Astrocyte of the spinal cord (primary cell): ENCODE results near the gene DESI2.

Experiments
- DNase-seq: peaks from one replicate; pipeline ENCODE4 v3.0.0; 2011; ENCODE audit warnings: low read depth, low spot score
- H3K4me3 ChIP-seq: 2 replicates; pipeline ENCODE4 v1.5.1; 2011; ENCODE audit warnings: low read depth, mild to moderate bottlenecking, low read length, moderate library complexity
- CTCF ChIP-seq: IDR thresholded peaks from 2 replicates; pipeline ENCODE4 v1.5.1; 2012; ENCODE audit warnings: low read depth, mild to moderate bottlenecking, low read length, inconsistent platforms
- in situ Hi-C: cut with HindIII; loops from 2 replicates; pipeline ENCODE4 v1.10.0; 2017; ENCODE audit warnings: low sequenced_read_pairs

The DESI2 gene

DNA sequence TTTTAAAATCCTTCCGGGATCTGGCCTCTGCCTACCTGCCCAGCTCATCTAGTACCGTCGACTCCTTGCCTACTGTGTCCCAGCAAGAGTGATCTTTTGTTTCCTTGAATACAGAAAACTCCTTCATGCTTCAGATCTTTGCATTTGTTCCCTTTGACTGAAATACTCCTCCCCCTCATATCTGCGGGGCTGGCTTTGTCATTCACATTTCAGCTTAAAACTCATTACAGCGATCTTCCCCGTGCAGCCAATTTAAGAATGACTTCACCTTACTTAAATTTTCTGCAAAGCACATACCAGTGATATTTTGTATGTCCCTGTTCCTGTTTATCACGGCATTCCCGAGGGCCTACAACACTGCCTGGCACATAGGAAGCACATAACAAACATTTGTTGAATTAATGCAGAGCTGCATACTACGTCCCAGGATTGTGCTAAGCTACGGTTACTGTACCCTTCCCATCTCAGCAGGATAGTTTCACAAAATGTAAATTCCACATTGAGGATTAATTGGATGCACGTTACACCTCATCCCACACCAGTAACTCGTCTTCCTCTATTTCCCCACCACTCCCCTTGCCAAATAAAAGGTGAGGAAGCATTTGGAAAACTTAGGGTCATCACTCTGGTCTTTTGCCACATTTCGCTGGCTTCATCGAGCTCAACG lies 837 bp upstream of the DESI2 start:
- in situ Hi-C loops: no loop called here
- no peak for DNase-seq
- H3K4me3 ChIP-seq: peak overlapping the region; percentile 65
- TF ChIP-seq CTCF: no peak

GRCh38 chr1:244653439-244654107 lies 647 bp downstream of the DESI2 start:
- in situ Hi-C loops: no loop called here
- peak; percentile 20 for DNase-seq
- no peak for TF ChIP-seq CTCF
- H3K4me3 ChIP-seq: peak overlapping the region; percentile 95

DNA sequence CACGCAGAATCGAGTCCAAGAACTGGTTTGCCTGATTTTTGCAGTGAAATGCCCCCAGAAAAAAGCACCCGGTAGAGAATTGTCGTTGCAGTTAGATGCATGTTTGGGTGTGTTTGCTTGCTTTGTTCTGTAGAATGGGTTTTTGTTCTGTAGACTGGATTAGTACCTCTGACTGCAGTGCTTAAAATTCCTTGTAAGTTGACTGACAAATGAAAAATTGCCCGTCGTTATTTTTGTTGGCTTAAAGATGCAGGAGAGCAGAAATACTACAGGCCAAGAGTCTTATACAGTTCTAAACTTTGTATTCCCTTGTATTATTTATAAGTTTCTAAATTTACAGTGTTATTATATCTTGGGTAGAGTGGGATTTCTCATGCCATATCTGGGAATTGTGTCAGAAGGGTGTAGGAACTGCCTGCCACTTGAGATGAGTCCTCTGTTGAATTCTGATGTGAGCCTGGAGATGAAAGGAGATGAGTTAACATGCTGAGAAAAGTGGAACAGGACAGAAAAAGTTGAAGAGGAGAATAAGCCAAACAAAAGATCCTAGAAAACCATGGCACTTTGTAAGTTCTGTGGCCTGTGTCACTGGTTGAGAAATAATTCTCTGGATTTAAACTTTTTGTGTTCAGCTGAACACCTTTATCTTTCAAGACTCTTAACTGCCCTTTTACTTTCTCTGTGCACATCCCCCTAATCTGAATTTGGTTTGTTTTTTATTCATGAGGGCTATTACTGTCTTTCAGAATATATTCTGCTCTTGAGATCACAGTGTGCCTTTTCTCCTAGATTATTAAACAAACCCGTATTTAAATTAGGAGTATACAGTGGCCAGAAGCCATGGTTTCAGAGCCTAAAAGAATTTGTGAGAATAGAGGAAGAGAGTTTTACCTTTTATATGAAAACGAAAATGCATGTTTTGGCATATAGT lies 1.4 kb downstream of the DESI2 start:
- H3K4me3 ChIP-seq: peak overlapping the region; percentile 95
- peak; percentile 15 for DNase-seq
- no peak for TF ChIP-seq CTCF
- in situ Hi-C loops: no loop called here

- no peak overlapping the region for H3K4me3 ChIP-seq
- in situ Hi-C loops: no loop called here
- TF ChIP-seq CTCF: no peak
- DNase-seq: no peak
Observed at GRCh38 chr1:244655186-244655585, 2.3 kb downstream of the DESI2 start.

DNA sequence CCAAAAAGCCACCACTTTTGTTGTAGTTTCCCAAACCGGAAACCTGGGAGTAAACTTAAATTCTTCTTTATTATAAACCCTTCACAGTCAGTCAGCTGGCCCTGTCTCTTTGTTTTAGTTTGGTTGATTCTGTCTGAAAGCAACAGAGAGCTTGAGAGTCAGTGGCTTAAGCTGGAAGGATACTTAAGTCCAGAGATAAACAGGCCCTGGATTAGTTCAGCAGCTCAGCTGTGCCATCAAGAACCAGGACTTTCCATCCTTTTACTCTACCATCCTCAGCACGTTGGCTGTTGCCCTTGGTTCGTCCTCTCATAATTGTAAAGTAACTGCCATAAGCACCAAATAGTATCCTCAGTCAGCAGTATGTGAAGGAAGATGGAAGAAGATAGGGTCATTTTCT lies 4.5 kb downstream of the DESI2 start:
- TF ChIP-seq CTCF: no peak
- no peak for DNase-seq
- no peak overlapping the region for H3K4me3 ChIP-seq
- in situ Hi-C loops: no loop called here

GRCh38 chr1:244659694-244660093 lies 6.8 kb downstream of the DESI2 start:
- no peak for TF ChIP-seq CTCF
- in situ Hi-C loops: no loop called here
- no peak overlapping the region for H3K4me3 ChIP-seq
- DNase-seq: no peak
